Measurements from ENCODE around the gene SIM1. TPM values are rescaled to one million over a fixed set of nuclear protein-coding genes. Genes with fewer than 3 reads are reported as not detected.

SIM1 gene
- total and polyA plus RNA-seq, 4 donors = under 0.01 TPM; not detected in 3

- 87% methylated on average over 1 of the region's 1 CpG for WGBS
Observed at GRCh38 chr6:100440935-100441334, 23.8 kb downstream of the SIM1 start.

GRCh38 chr6:100435299-100435698 is 29.4 kb downstream of the SIM1 start:
- no peaks in the 10 kb centered on the region for H3K27me3 ChIP-seq (ENCODE audit: control insufficient read depth in 4 of 4, insufficient read depth in 4 of 4, low read length in 3 of 4)
- no peaks in the 10 kb centered on the region for H3K4me1 ChIP-seq (ENCODE audit: control insufficient read depth in 4 of 4, insufficient read depth in 4 of 4, low read length in 3 of 4)
- H3K27ac ChIP-seq (ENCODE audit: low read depth in 1 of 2, low read length in 2 of 2) = no peak overlapping the region
- TF ChIP-seq GABPA (IDR thresholded peaks at IDR 0.05 in 1 of 2, conservative IDR thresholded peaks at IDR 0.05 in 1 of 2) (no peak), EGR1 (IDR thresholded peaks at IDR 0.05; ENCODE audit: low read depth in 2 of 2) (no peak), FOXA1 (IDR thresholded peaks at IDR 0.05) (no peak), FOXA2 (IDR thresholded peaks at IDR 0.05) (no peak), HNF4A (conservative IDR thresholded peaks at IDR 0.05) (no peak), TAF1 (conservative IDR thresholded peaks at IDR 0.05) (no peak), NR2F2 (IDR thresholded peaks at IDR 0.05) (no peak), MAX (IDR thresholded peaks at IDR 0.05) (no peak), RAD21 (IDR thresholded peaks at IDR 0.05) (no peak), JUND (IDR thresholded peaks at IDR 0.05) (no peak)
- TF ChIP-seq, protein P1, sequence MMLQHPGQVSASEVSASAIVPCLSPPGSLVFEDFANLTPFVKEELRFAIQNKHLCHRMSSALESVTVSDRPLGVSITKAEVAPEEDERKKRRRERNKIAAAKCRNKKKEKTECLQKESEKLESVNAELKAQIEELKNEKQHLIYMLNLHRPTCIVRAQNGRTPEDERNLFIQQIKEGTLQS (IDR thresholded peaks at IDR 0.05) = no peak
- TF ChIP-seq, protein P2, sequence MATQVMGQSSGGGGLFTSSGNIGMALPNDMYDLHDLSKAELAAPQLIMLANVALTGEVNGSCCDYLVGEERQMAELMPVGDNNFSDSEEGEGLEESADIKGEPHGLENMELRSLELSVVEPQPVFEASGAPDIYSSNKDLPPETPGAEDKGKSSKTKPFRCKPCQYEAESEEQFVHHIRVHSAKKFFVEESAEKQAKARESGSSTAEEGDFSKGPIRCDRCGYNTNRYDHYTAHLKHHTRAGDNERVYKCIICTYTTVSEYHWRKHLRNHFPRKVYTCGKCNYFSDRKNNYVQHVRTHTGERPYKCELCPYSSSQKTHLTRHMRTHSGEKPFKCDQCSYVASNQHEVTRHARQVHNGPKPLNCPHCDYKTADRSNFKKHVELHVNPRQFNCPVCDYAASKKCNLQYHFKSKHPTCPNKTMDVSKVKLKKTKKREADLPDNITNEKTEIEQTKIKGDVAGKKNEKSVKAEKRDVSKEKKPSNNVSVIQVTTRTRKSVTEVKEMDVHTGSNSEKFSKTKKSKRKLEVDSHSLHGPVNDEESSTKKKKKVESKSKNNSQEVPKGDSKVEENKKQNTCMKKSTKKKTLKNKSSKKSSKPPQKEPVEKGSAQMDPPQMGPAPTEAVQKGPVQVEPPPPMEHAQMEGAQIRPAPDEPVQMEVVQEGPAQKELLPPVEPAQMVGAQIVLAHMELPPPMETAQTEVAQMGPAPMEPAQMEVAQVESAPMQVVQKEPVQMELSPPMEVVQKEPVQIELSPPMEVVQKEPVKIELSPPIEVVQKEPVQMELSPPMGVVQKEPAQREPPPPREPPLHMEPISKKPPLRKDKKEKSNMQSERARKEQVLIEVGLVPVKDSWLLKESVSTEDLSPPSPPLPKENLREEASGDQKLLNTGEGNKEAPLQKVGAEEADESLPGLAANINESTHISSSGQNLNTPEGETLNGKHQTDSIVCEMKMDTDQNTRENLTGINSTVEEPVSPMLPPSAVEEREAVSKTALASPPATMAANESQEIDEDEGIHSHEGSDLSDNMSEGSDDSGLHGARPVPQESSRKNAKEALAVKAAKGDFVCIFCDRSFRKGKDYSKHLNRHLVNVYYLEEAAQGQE (IDR thresholded peaks at IDR 0.05) = no peak
- TF ChIP-seq, protein P3, sequence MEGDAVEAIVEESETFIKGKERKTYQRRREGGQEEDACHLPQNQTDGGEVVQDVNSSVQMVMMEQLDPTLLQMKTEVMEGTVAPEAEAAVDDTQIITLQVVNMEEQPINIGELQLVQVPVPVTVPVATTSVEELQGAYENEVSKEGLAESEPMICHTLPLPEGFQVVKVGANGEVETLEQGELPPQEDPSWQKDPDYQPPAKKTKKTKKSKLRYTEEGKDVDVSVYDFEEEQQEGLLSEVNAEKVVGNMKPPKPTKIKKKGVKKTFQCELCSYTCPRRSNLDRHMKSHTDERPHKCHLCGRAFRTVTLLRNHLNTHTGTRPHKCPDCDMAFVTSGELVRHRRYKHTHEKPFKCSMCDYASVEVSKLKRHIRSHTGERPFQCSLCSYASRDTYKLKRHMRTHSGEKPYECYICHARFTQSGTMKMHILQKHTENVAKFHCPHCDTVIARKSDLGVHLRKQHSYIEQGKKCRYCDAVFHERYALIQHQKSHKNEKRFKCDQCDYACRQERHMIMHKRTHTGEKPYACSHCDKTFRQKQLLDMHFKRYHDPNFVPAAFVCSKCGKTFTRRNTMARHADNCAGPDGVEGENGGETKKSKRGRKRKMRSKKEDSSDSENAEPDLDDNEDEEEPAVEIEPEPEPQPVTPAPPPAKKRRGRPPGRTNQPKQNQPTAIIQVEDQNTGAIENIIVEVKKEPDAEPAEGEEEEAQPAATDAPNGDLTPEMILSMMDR (IDR thresholded peaks at IDR 0.05; ENCODE audit: low read depth, low read length, missing input control) = no peak
- H3K9ac ChIP-seq (ENCODE audit: low read depth in 1 of 2, low read length in 2 of 2) = no peak overlapping the region
- DNase-seq (ENCODE audit: low spot score) = no peak
- WGBS = 79% methylated on average over 3 of the region's 3 CpGs
- no peaks in the 10 kb centered on the region for H3K9me3 ChIP-seq (ENCODE audit: control insufficient read depth in 4 of 4, low read length in 3 of 4)
- H3K36me3 ChIP-seq (ENCODE audit: control insufficient read depth in 4 of 4, insufficient read depth in 3 of 4, low read depth in 1 of 4, low read length in 3 of 4) = no peaks in the 10 kb centered on the region
- no peak overlapping the region for H3K4me3 ChIP-seq (ENCODE audit: low read depth in 1 of 3, low read length in 3 of 3)

More at GRCh38 chr6:100440935-100441334, 23.8 kb downstream of the SIM1 start:
- Histone ChIP-seq H3K27ac (ENCODE audit: low read depth in 1 of 2, low read length in 2 of 2) (no peak overlapping the region), H3K4me1 (ENCODE audit: control insufficient read depth in 4 of 4, insufficient read depth in 4 of 4, low read length in 3 of 4) (no peaks in the 10 kb centered on the region), H3K9me3 (ENCODE audit: control insufficient read depth in 4 of 4, low read length in 3 of 4) (no peaks in the 10 kb centered on the region), H3K36me3 (ENCODE audit: control insufficient read depth in 4 of 4, insufficient read depth in 3 of 4, low read depth in 1 of 4, low read length in 3 of 4) (no peaks in the 10 kb centered on the region), H3K27me3 (ENCODE audit: control insufficient read depth in 4 of 4, insufficient read depth in 4 of 4, low read length in 3 of 4) (peaks cover 0 to 3% (median 0%) of the 10 kb centered on the region in 4 donors), H3K4me3 (ENCODE audit: low read depth in 1 of 3, low read length in 3 of 3) (no peak overlapping the region), H3K9ac (ENCODE audit: low read depth in 1 of 2, low read length in 2 of 2) (no peak overlapping the region)
- no peak for DNase-seq (ENCODE audit: low spot score)
- TF ChIP-seq YY1 (IDR thresholded peaks at IDR 0.05) (no peak), JUND (IDR thresholded peaks at IDR 0.05) (no peak), HNF4A (conservative IDR thresholded peaks at IDR 0.05) (no peak), NR2F2 (IDR thresholded peaks at IDR 0.05) (no peak), FOXA2 (IDR thresholded peaks at IDR 0.05) (no peak), MAX (IDR thresholded peaks at IDR 0.05) (no peak), TAF1 (conservative IDR thresholded peaks at IDR 0.05) (no peak), FOXA1 (IDR thresholded peaks at IDR 0.05) (no peak), RAD21 (IDR thresholded peaks at IDR 0.05) (no peak), SP1 (IDR thresholded peaks at IDR 0.05) (no peak), HNF4G (IDR thresholded peaks at IDR 0.05) (no peak), RXRA (IDR thresholded peaks at IDR 0.05) (no peak), GABPA (IDR thresholded peaks at IDR 0.05 in 1 of 2, conservative IDR thresholded peaks at IDR 0.05 in 1 of 2) (no peak), EGR1 (IDR thresholded peaks at IDR 0.05; ENCODE audit: low read depth in 2 of 2) (no peak)
- TF ChIP-seq, protein P3 (IDR thresholded peaks at IDR 0.05; ENCODE audit: low read depth, low read length, missing input control) = no peak

All from liver (tissue), 9 donors.